ENCODE measurements around the gene BCAP31. TPM values are rescaled to one million over a fixed set of nuclear protein-coding genes. Genes with fewer than 3 reads are reported as not detected.

BCAP31 gene
- total RNA-seq, 4 donors from 2014 or later: 86.6 to 177 (median 102) TPM

DNA sequence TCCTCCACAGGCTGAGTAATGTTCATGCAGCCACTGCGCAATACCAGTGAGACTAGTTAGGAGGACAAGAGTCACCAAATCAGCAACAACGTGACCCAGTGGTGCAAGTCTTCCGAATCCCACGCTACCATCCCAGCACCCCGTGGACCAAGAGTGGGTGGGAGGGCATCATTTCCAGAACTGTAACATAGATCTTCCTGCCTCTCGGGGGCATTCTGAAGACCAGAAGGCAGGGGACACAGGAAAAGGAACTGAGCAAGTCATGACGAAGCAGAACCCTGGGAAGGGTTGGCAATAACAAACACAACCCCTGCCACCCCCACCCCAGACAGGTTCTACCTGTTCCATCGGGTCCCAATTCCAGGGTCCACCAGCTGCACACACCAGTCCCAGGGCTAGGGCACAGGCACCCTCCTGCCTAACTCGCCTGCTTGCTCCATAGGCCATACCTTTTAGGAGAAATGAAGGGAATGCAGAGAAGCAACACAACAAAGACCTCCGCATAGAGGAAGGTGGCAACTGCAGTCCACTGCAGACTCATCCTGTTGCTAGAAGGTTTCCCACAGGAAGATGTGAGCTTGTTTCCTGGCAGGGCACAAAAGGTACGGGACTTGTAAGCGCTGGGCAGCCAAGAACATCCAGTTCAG is 1.4 kb downstream of the BCAP31 start:
- no peaks in the 10 kb centered on the region for H3K9me3 ChIP-seq

DNA sequence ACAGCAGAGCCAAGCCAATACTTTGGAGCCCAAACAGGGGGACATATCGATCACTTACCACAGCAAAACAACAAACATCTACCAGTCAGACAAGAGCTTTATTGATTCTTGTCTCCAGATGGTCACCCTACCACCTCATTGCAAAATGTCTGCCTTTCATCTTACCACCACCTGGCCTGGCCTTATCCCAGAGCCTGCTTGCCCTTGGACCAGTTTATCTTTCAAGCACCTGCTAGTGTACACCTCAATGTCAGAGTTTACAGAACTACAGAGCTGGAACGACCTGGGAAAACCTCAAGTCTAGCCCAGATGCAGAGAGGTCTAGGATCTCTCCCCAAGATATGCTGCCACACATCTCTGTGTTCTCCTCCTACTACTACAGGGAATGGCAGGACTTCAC is 4.5 kb downstream of the BCAP31 start:
- no peaks in the 10 kb centered on the region for H3K27me3 ChIP-seq
- no peaks in the 10 kb centered on the region for H3K4me1 ChIP-seq
- no peaks in the 10 kb centered on the region for H3K9me3 ChIP-seq
- no peak overlapping the region for H3K4me3 ChIP-seq
- no peaks in the 10 kb centered on the region for H3K36me3 ChIP-seq
- no peak for TF ChIP-seq POLR2A (IDR thresholded peaks at IDR 0.05)
- TF ChIP-seq, protein P1, sequence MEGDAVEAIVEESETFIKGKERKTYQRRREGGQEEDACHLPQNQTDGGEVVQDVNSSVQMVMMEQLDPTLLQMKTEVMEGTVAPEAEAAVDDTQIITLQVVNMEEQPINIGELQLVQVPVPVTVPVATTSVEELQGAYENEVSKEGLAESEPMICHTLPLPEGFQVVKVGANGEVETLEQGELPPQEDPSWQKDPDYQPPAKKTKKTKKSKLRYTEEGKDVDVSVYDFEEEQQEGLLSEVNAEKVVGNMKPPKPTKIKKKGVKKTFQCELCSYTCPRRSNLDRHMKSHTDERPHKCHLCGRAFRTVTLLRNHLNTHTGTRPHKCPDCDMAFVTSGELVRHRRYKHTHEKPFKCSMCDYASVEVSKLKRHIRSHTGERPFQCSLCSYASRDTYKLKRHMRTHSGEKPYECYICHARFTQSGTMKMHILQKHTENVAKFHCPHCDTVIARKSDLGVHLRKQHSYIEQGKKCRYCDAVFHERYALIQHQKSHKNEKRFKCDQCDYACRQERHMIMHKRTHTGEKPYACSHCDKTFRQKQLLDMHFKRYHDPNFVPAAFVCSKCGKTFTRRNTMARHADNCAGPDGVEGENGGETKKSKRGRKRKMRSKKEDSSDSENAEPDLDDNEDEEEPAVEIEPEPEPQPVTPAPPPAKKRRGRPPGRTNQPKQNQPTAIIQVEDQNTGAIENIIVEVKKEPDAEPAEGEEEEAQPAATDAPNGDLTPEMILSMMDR (IDR thresholded peaks at IDR 0.05): no peak
- DNase-seq: no peak
- H3K27ac ChIP-seq: no peak overlapping the region
- intact Hi-C loops (cut with DNase I; ENCODE audit: low total_unique reads): no loop called here

More for the DNA sequence above, 1.4 kb downstream of the BCAP31 start:
- H3K36me3 ChIP-seq: no peaks in the 10 kb centered on the region
- no peaks in the 10 kb centered on the region for H3K27me3 ChIP-seq
- peaks cover 0 to 4% of the 10 kb centered on the region in 2 donors for H3K4me1 ChIP-seq
- H3K4me3 ChIP-seq: peak overlapping the region; percentile 43 to 49
- TF ChIP-seq, protein P1 (IDR thresholded peaks at IDR 0.05): no peak
- TF ChIP-seq POLR2A (IDR thresholded peaks at IDR 0.05): no peak
- intact Hi-C loops (cut with DNase I; ENCODE audit: low total_unique reads): no loop called here
- no peak for DNase-seq
- H3K27ac ChIP-seq: peak overlapping the region; percentile 81 to 91

DNA sequence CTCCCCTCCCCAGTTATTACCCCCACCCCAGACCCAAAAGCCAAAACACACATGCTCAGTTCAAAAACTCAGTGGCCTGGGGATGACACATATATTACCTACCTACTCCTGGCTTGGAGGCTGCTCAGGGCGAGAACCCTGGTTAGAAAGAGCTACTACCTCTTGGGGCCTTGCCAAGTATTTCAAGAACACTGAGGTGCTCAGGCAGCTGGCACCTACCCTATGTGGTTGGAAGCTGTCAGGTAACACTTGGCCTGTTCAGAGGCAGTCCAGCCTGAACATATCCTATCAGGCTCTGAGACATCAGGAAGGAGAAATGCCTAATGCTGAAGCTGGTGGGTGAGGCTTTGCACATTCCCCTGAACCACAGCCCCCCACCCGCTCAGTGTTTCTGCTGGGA is 4.9 kb downstream of the BCAP31 start:
- Histone ChIP-seq H3K36me3 (no peaks in the 10 kb centered on the region), H3K4me3 (no peak overlapping the region), H3K9me3 (no peaks in the 10 kb centered on the region), H3K4me1 (no peaks in the 10 kb centered on the region), H3K27me3 (no peaks in the 10 kb centered on the region), H3K27ac (no peak overlapping the region)
- intact Hi-C loops (cut with DNase I; ENCODE audit: low total_unique reads): no loop called here
- no peak for DNase-seq
- TF ChIP-seq POLR2A (IDR thresholded peaks at IDR 0.05): no peak
- TF ChIP-seq, protein P1 (IDR thresholded peaks at IDR 0.05): no peak

DNA sequence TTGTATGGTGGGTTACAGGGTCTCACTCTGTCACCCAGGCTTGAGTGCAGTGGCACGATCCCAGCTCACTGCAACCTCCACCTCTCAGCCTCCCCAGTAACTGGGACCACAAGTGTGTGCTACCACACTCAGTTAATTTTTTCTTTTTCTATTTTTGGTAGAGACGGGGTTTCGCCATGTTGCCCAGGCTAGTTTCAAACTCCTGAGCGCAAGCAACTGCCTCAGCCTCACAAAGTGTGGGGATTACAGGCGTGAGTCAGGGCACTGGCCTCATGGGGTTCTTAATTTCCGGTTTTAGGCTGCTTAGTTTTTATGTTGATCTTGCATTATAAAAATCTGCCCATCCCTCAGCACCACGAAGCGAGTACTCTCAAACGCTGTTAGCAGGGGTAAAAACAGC is 6.7 kb downstream of the BCAP31 start:
- TF ChIP-seq, protein P1 (IDR thresholded peaks at IDR 0.05): no peak
- TF ChIP-seq POLR2A (IDR thresholded peaks at IDR 0.05): no peak
- no peaks in the 10 kb centered on the region for H3K4me1 ChIP-seq
- H3K27ac ChIP-seq: no peak overlapping the region
- no peaks in the 10 kb centered on the region for H3K36me3 ChIP-seq
- H3K9me3 ChIP-seq: no peaks in the 10 kb centered on the region
- H3K27me3 ChIP-seq: no peaks in the 10 kb centered on the region
- intact Hi-C loops (cut with DNase I; ENCODE audit: low total_unique reads): no loop called here
- H3K4me3 ChIP-seq: no peak overlapping the region
- DNase-seq: no peak

DNA sequence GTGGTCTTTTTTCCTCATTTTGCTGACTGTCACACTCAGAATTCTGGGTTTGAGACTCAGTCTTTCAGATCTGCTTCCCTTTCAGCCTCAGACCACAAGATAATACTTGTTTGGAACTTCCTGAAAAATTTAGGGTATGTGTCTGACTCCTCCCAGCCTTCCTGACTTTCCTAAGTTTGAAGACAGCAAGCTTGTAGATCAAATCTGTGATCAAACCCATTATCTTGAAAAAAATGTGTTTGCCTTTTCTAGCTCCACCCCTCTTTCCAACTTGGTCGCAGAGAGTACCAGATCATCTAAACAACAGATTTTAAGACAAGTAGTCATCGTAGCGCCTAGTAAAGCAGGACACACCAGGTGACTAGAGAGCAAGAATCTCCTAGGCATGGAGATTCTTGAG is 9.9 kb downstream of the BCAP31 start:
- Histone ChIP-seq H3K27me3 (no peaks in the 10 kb centered on the region), H3K27ac (no peak overlapping the region), H3K4me1 (no peaks in the 10 kb centered on the region), H3K4me3 (no peak overlapping the region), H3K36me3 (no peaks in the 10 kb centered on the region), H3K9me3 (no peaks in the 10 kb centered on the region)
- intact Hi-C loops (cut with DNase I; ENCODE audit: low total_unique reads): no loop called here
- DNase-seq: no peak
- no peak for TF ChIP-seq POLR2A (IDR thresholded peaks at IDR 0.05)
- TF ChIP-seq, protein P1 (IDR thresholded peaks at IDR 0.05): no peak
